ENCODE measurements around the gene MROH9.
"Not testable (repeated sequence)": the region's sequence is repeated elsewhere in the genome, so short reads cannot be mapped to it uniquely, and the experiment has no call there.

Gene MROH9, protein sequence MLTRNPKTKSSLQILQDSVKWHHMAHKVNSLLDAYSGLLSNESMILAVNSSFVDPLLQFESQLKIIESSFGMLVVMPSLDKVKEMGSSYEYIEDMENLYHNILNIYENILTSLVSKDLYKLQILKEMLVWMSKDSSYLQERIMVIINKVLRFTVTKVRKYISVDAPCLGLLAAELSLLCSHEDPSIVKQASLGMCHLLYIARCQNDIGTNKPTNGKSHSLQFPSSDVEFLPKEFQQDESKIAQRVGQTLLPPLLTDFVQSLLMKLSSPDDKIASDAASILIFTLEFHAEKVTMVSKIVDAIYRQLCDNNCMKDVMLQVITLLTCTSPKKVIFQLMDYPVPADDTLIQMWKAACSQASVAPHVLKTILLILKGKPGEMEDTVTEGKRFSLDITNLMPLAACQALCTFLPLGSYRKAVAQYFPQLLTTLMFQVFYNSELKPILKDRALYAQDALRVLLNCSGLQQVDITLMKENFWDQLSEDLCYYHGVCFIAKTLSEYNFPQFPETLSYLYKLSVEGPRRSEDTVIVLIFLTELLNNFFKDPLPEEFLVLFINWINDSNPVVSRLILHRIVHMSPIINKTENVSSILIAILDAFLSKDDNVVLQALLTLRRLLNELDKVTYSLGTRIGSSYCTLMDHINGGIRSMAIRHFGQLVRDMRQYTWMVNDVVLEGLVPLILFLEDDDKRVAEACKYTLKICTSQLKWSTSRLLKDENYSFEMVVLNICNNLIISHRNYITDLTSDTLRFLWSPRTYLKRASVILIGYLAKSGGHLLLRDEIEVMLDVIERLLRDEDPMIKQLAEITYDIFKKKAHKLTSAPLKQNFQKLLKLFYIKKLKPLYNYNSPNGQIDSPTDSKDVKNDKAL

DNA sequence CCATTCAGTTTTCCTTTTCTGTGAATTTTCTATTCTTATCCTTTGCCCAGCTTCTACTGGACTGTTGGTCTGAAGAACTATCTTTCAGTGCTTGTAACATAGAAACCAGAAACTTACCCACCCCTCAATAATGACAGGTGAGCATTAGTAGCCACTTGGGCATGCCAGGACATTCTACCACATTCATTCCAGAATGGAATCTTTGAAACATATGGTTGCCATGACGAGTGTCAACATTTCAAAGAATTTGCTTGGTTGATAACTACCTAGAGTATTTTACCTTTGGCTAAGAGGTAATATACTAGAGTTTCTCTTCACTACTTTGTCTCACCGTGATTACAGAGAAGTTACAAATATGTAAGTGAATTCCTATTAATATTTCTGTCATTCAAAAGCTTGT lies at the start of gene MROH9:
TSS of gene MROH9 (plus strand) at position 304 of the 400 bp plus-strand sequence. CDS start 10,023 bp downstream, outside the sequence.
- DNase-seq (ENCODE audit: low spot score) = no peak

DNA sequence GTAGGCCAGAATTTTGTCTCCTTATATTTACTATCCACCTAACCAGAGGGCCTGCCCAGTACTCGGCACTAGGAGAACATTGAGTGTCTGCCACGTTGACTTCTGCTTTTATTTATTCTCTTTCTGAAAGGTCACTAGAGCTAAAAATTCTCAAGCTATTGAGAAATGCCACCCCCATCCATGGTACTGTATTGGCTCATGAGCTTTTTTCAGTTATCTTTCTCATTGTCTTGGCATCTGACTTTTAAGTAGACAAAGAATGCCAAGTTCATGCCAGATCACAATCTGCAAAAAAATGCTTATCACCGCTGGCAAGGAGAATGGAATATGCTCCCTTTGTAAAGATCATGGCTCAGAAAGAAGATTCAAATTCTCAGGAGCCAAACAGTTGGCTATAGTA lies 49.8 kb upstream of the MROH9 start:
- no peak for DNase-seq (ENCODE audit: low spot score)

DNA sequence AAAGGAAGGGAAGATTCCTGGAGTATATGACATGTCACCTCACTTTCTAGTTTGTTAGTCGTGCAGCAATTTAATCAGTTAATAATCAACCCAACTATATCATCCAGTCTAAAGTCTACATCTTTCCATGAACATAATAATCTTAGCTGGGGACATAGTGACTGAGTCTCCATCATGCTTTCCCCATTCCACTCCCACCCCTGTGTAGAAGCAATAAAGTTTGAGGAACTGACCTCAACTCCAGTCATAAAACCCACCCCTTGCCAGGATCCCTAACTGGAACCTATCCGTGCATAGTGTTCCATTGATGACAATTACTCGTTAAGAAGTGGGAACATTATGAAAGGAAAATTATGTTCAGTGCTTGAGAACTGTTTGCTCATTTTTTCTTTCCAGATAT lies 48.9 kb upstream of the MROH9 start:
- no peak for DNase-seq (ENCODE audit: low spot score)

GRCh38 chr1:170887726-170888125 lies 47.6 kb upstream of the MROH9 start:
- no peak for DNase-seq (ENCODE audit: low spot score)

DNA sequence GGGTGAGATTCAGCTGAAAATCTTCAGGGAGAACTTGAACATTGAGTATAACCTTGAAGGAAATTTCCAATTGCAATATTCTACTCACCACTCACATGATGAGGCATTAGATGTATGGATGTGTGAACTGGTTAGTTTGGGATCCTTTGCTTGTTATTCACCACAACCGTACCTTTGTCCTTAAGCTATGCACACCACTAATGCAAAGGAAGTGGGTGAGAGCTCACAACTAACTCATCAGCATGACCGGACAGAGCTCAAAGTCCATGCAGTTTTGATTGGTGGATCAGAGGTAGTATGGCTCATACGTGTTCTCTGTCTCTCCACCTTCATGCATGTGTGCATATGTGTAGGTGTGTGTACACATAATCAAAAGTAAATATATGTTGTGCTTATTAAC lies 43.5 kb upstream of the MROH9 start:
- no peak for DNase-seq (ENCODE audit: low spot score)

- DNase-seq (ENCODE audit: low spot score) = no peak
Measured at GRCh38 chr1:170893655-170894297, 41.6 kb upstream of the MROH9 start.

DNA sequence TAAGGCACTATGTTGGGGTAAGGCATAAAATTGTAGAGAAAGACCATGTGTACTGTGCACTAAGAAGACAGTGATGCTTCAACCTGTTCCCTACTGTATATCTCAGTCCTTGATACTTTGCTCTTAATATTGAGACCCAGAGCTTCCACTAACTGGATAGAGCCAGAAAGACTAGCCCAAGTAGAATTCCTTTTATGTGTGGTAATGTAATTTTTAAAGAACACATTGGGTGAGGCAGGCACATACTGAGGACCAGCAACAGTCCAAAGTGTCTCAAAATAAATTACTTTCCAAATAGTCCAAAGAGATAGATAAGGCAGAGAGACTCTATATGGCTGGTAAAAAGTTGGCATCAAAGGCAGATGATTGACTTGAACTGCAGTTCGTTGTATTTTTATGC lies 31.4 kb upstream of the MROH9 start:
- DNase-seq (ENCODE audit: low spot score) = no peak

DNA sequence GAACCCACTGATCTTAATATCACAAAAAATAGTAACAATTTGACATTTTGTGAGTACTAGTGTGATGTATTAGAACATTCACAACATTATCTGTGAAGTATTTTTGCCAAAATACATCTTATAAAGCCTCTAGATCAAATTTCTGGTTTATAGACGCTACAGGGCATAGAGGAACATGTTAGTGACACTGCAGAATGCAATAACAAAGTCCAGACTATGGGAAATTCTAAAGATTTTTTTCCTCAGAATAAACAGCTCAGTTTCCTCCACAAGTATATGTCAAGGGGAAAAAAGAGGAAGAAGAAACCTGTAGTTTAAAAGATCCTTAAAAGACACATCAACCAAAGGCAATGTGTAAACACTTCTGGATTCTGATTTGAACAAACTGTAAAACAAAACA lies 26.4 kb upstream of the MROH9 start:
- no peak for DNase-seq (ENCODE audit: low spot score)

- DNase-seq (ENCODE audit: low spot score) = no peak
Measured at GRCh38 chr1:170910273-170910672, 25.1 kb upstream of the MROH9 start.

DNA sequence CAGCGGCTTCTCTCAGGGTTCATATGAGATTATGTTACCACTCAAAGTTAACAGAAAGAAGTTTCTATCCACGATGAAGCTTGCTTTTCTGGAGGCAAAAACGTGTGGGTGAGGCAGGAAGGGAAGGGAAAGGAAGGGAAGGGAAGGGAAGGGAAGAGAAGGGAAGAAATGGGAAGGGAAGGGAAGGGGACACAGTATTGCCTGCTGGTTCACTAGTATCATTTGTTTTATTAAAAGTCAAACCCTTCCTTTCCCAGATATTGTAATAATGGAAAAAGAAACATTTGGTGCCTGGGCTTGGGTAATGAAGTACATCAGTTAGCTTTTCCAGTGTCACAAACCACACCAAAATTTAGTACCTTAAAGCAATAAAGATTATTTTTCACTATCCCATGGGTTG lies 18.0 kb upstream of the MROH9 start:
- DNase-seq (ENCODE audit: low spot score) = no peak

GRCh38 chr1:170924656-170925055 lies 10.7 kb upstream of the MROH9 start:
- not testable (repeated sequence) for DNase-seq (ENCODE audit: low spot score)

DNA sequence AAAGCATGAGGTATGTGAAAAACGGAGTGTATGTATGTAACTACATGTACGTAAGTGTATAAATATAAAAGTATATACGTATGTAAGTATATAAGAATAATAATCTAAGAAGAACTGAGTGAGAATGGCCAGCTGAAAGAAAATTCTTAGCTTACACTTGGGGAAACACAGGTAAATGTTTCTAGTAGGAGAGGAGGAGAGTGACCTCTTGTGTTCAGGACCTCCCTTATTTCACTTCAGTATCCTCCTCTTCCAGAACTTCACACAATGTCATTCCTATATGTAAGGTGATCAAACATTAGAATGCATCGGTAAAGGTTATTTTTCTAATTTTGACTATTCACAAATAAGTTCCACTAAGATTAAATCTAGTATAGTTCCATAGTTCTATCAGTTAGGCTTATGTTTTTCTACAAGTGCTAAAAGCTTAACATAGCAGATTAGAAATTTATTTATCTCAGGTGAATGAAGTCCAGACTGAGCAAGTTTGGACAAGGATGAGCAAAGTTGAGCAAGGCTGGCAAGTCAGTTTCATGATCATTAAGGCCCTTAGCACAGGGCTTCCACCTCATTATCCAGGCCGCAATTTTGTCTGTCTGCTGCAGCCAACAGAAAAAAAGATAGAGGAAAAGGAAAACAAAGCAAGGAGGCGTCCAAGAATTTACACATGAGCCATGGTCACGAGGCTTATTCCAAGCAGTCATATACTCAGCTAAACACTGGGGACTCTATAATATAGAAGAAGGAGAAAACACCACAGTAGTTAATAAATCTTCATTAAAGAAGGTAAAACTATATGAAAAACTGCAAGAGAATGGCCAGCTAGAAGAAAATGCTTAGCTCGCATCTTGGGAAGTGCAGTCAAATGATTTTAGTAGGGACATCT lies 7.1 kb upstream of the MROH9 start:
- peak; percentile 43 for DNase-seq (ENCODE audit: low spot score)

DNA sequence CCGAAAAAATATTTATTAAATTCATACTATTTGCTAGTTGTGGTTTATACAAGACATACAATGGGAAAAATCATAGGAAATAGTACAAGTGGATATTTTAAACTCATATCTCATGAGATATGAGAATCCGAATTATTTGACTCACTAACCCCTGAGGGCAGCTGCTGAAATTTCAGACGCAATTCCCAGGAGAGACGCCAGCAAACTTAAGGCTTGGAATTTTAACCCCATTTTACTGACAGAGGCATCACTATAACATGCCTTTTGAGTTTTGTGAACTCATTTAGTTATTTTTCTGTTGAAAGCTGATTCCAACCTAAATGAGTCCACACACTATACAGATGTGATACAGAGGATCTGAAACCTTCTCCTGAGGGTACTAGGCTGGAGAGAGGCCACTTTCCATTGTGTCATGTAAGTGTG lies 5.9 kb upstream of the MROH9 start:
- DNase-seq (ENCODE audit: low spot score) = no peak

GRCh38 chr1:170929835-170930554 lies 5.3 kb upstream of the MROH9 start:
- DNase-seq (ENCODE audit: low spot score) = peak; percentile 75

DNA sequence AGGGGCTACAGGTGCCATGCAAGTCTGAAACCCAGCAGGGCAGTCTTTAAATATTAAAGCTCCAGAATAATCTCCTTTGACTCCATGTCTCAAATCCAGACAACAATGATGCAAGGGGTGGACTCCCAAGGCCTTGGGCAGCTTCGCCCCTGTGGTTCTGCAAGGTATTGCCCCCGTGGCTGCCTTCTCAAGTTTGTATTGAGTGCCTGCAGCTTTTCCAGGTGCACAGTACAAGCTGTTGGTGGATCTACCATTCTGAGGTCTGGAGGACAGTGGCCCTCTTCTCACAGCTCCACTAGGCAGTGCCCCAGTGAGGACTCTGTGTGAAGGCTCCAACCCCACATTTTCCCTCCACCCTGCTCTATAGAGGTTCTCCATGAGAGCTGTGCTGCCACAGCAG lies 3.7 kb upstream of the MROH9 start:
- no peak for DNase-seq (ENCODE audit: low spot score)

GRCh38 chr1:170932236-170932635 lies 3.1 kb upstream of the MROH9 start:
- DNase-seq (ENCODE audit: low spot score) = no peak

DNA sequence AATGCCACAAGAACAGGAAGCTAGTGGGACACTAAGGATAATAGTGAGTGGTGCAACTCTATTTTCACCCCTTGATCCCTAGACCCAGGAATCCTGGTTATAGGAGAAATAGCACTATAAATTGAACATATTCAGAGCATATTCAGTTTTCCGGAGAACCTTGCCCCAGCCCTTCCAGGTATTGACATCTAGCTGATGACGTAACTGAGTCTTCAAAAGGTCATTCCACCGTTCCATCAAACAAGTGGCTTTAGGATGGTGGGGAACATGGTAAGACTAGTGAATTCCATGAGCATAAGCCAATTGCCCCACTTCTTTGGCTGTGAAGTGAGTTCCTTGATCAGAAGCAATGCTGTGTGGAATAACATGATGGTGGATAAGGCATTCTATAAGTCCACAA lies 2.9 kb downstream of the MROH9 start:
- DNase-seq (ENCODE audit: low spot score) = no peak

GRCh38 chr1:170939476-170939875 lies 4.1 kb downstream of the MROH9 start:
- DNase-seq (ENCODE audit: low spot score) = no peak

- DNase-seq (ENCODE audit: low spot score) = not testable (repeated sequence)
Measured at GRCh38 chr1:170951744-170952143, 16.4 kb downstream of the MROH9 start.

DNA sequence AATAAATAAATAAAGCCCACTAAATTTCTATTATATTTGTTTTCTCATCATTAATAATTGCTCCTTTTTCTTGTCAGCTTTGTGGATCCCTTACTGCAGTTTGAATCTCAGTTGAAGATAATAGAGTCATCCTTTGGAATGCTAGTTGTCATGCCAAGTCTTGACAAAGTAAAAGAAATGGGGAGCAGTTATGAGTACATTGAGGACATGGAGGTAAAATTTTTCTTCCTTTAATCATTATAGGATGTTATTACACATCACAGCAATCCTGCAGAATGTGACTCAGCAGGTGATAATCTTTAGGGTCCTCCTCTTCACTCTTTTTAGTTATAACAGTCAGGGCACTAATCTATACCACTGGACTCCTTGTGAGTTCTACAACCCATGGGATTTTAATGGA lies 24.1 kb downstream of the MROH9 start:
- no peak for DNase-seq (ENCODE audit: low spot score)

- no peak for DNase-seq (ENCODE audit: low spot score)
Measured at GRCh38 chr1:170964506-170964905, 29.2 kb downstream of the MROH9 start.
